Mesenteric fat pad (tissue), 1 donor: ENCODE measurements around the gene CNTN5. TPM values are rescaled to one million over a fixed set of nuclear protein-coding genes. Genes with fewer than 3 reads are reported as not detected.
"Not testable (repeated sequence)": the region's sequence is repeated elsewhere in the genome, so short reads cannot be mapped to it uniquely, and the experiment has no call there.

Experiments
- DNase-seq: peaks from one replicate; pipeline ENCODE4 v3.0.0-alpha.2; 2020; ENCODE audit warnings: low spot score
- total RNA-seq: library from RNA; stranded (reverse); fragmentation: NEBNext Ultra II Directional; extraction: Animal tissue kit (Norgen Biotek cat#: 25700); gene quantifications from one replicate; pipeline ENCODE4 v1.2.1, GENCODE V29; 2021
- donor health status: DM: yes; HTN: yes; CAD: no.

CNTN5 gene
- total RNA-seq, 1 donor from 2014 or later: not detected

- DNase-seq: no peak
Observed at GRCh38 chr11:99271527-99271926, 250.8 kb downstream of the CNTN5 start.

- no peak for DNase-seq
Observed at GRCh38 chr11:99275521-99275920, 254.8 kb downstream of the CNTN5 start.

GRCh38 chr11:99277281-99277680 is 256.5 kb downstream of the CNTN5 start:
- no peak for DNase-seq

GRCh38 chr11:99279266-99279665 is 258.5 kb downstream of the CNTN5 start:
- no peak for DNase-seq

- no peak for DNase-seq
Observed at GRCh38 chr11:99281331-99281730, 260.6 kb downstream of the CNTN5 start.

GRCh38 chr11:99297925-99298324 is 277.2 kb downstream of the CNTN5 start:
- DNase-seq: not testable (repeated sequence)

GRCh38 chr11:99307510-99308088 is 286.9 kb downstream of the CNTN5 start:
- no peak for DNase-seq

- DNase-seq: no peak
Observed at GRCh38 chr11:99311870-99312269, 291.1 kb downstream of the CNTN5 start.

- no peak for DNase-seq
Observed at GRCh38 chr11:99316776-99317520, 296.2 kb downstream of the CNTN5 start.

- DNase-seq: no peak
Observed at GRCh38 chr11:99320769-99321290, 300.1 kb downstream of the CNTN5 start.

GRCh38 chr11:99325847-99326246 is 305.1 kb downstream of the CNTN5 start:
- no peak for DNase-seq

GRCh38 chr11:99327066-99327465 is 306.3 kb downstream of the CNTN5 start:
- no peak for DNase-seq

GRCh38 chr11:99327527-99327926 is 306.8 kb downstream of the CNTN5 start:
- DNase-seq: no peak

- DNase-seq: no peak
Observed at GRCh38 chr11:99333621-99334020, 312.9 kb downstream of the CNTN5 start.

GRCh38 chr11:99343117-99343516 is 322.4 kb downstream of the CNTN5 start:
- no peak for DNase-seq

- DNase-seq: no peak
Observed at GRCh38 chr11:99349151-99349673, 328.5 kb downstream of the CNTN5 start.

- no peak for DNase-seq
Observed at GRCh38 chr11:99351624-99352023, 330.9 kb downstream of the CNTN5 start.

- no peak for DNase-seq
Observed at GRCh38 chr11:99352642-99353041, 331.9 kb downstream of the CNTN5 start.

- no peak for DNase-seq
Observed at GRCh38 chr11:99366546-99366945, 345.8 kb downstream of the CNTN5 start.

- no peak for DNase-seq
Observed at GRCh38 chr11:99368583-99368982, 347.8 kb downstream of the CNTN5 start.

- DNase-seq: no peak
Observed at GRCh38 chr11:99370549-99371216, 349.9 kb downstream of the CNTN5 start.

- DNase-seq: no peak
Observed at GRCh38 chr11:99371257-99371656, 350.5 kb downstream of the CNTN5 start.
